ENCODE measurements around the gene FRMD4A. TPM values are rescaled to one million over a fixed set of nuclear protein-coding genes. Genes with fewer than 3 reads are reported as not detected.
"Not testable (repeated sequence)": the region's sequence is repeated elsewhere in the genome, so short reads cannot be mapped to it uniquely, and the experiment has no call there.

FRMD4A gene
- total RNA-seq, 1 experiment from 2014 or later, result 0.23 TPM

- peak; percentile 5 for DNase-seq (ENCODE audit: unreplicated experiment)
- ChIA-PET POLR2A (no interaction called here), CTCF (interaction anchor here (0.6 kb wide), 1 partner anchor 53 kb away, joined by 3 read pairs; no protein-coding TSS in a partner anchor)
- H3K27me3 Mint-ChIP-seq (ENCODE audit: insufficient read depth, unreplicated experiment), result no peaks in the 10 kb centered on the region
- TF ChIP-seq CTCF (IDR thresholded peaks at IDR 0.05; ENCODE audit: unreplicated experiment), result no peak
- no peaks in the 10 kb centered on the region for H3K9me3 Mint-ChIP-seq (ENCODE audit: unreplicated experiment)
- H3K4me1 Mint-ChIP-seq (ENCODE audit: insufficient read depth, unreplicated experiment), result peaks cover 17% of the 10 kb centered on the region
- BruUV-seq (replicated peaks), result no TSS peak
- intact Hi-C loops (cut with micrococcal nuclease), result no loop called here
- H3K27ac Mint-ChIP-seq (ENCODE audit: low read depth, unreplicated experiment), result no peak overlapping the region
- H3K4me3 Mint-ChIP-seq (ENCODE audit: unreplicated experiment), result no peak overlapping the region
- no peaks in the 10 kb centered on the region for H3K36me3 Mint-ChIP-seq (ENCODE audit: insufficient read depth, unreplicated experiment)
These were observed 614.3 kb downstream of the FRMD4A start for GRCh38 chr10:13716081-13717071.

DNA sequence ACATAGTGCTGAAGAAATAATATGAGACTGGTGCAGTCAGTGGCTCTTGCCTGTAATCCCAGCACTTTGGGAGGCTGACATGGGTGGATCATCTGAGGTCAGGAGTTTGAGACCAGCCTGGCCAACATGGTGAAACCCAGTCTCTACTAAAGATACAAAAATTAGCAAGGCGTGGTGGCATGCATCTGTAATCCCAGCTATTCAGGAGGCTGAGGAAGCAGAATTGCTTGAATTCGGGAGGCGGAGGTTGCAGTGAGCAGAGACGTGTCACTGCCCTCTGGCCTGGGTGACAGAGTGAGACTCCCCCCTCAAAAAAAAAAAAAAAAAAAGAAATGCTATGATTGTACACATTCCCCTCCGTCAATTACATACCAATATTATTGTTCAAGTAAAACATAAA, 615.1 kb downstream of the FRMD4A start:
- H3K27ac Mint-ChIP-seq (ENCODE audit: low read depth, unreplicated experiment); intact Hi-C loops (cut with micrococcal nuclease); POLR2A ChIA-PET; H3K4me3 Mint-ChIP-seq (ENCODE audit: unreplicated experiment); DNase-seq (ENCODE audit: unreplicated experiment); H3K9me3 Mint-ChIP-seq (ENCODE audit: unreplicated experiment); H3K27me3 Mint-ChIP-seq (ENCODE audit: insufficient read depth, unreplicated experiment); BruUV-seq (replicated peaks); H3K36me3 Mint-ChIP-seq (ENCODE audit: insufficient read depth, unreplicated experiment): not testable (repeated sequence)
- peaks cover 17% of the 10 kb centered on the region for H3K4me1 Mint-ChIP-seq (ENCODE audit: insufficient read depth, unreplicated experiment)
- CTCF ChIA-PET, result interaction anchor here (0.6 kb wide), 1 partner anchor 9 kb away, joined by 3 read pairs; no protein-coding TSS in a partner anchor

GRCh38 chr10:13715100-13715499, 615.6 kb downstream of the FRMD4A start:
- no TSS peak for BruUV-seq (replicated peaks)
- Mint-ChIP-seq H3K36me3 (ENCODE audit: insufficient read depth, unreplicated experiment) (no peaks in the 10 kb centered on the region), H3K4me3 (ENCODE audit: unreplicated experiment) (no peak overlapping the region), H3K4me1 (ENCODE audit: insufficient read depth, unreplicated experiment) (peaks cover 17% of the 10 kb centered on the region), H3K27me3 (ENCODE audit: insufficient read depth, unreplicated experiment) (no peaks in the 10 kb centered on the region), H3K9me3 (ENCODE audit: unreplicated experiment) (no peaks in the 10 kb centered on the region), H3K27ac (ENCODE audit: low read depth, unreplicated experiment) (no peak overlapping the region)
- TF ChIP-seq CTCF (IDR thresholded peaks at IDR 0.05; ENCODE audit: unreplicated experiment), result no peak
- CTCF ChIA-PET, result interaction anchor here (0.6 kb wide), 1 partner anchor 9 kb away, joined by 3 read pairs; no protein-coding TSS in a partner anchor
- intact Hi-C loops (cut with micrococcal nuclease), result no loop called here
- no peak for DNase-seq (ENCODE audit: unreplicated experiment)
- POLR2A ChIA-PET, result no interaction called here

DNA sequence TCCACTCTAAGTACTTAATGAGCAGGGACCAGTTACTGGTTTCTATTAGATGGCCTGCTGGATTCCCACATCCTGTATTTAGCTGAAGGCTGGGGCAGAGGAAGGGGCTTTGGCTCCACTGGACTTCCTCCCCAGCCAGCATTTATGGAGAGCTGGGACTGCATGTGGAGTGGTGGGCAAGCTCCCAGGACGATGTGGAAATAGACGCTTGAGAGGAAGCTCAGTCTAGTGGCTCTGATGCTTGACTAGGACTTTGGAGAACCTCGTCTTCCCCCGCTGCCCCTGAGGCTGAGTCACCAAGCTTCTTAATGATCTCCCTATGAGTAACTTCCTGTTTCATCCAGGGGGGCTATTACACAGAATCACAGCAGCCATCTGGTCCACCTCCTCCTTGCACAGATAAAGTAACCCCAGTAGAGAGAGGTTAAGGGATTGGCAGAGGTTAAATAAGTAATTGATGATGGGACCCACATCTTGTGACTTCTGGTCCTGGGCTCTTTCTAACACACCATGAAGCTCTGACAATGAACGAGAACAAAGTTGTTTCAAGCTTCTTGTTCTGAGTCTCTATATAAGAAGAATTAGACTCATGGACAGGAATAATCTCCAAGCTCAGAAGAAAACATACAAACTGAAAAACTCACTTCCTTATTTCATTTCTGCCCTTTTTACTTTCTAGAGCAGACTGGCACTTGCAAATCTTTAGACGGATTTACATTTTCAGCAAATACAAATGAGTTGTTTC, 617.7 kb downstream of the FRMD4A start:
- no peaks in the 10 kb centered on the region for H3K9me3 Mint-ChIP-seq (ENCODE audit: unreplicated experiment)
- no TSS peak for BruUV-seq (replicated peaks)
- ChIA-PET CTCF (interaction anchor here (0.5 to 1.2 kb wide), 3 partner anchors 15 to 99 kb away, joined by 3 to 7 read pairs (median 3); no protein-coding TSS in a partner anchor), POLR2A (no interaction called here)
- no peak overlapping the region for H3K4me3 Mint-ChIP-seq (ENCODE audit: unreplicated experiment)
- DNase-seq (ENCODE audit: unreplicated experiment), result peak; percentile 90
- no peak for TF ChIP-seq CTCF (IDR thresholded peaks at IDR 0.05; ENCODE audit: unreplicated experiment)
- H3K27ac Mint-ChIP-seq (ENCODE audit: low read depth, unreplicated experiment), result peak overlapping the region; percentile 27
- intact Hi-C loops (cut with micrococcal nuclease), result no loop called here
- no peaks in the 10 kb centered on the region for H3K27me3 Mint-ChIP-seq (ENCODE audit: insufficient read depth, unreplicated experiment)
- no peaks in the 10 kb centered on the region for H3K36me3 Mint-ChIP-seq (ENCODE audit: insufficient read depth, unreplicated experiment)
- peaks cover 15% of the 10 kb centered on the region for H3K4me1 Mint-ChIP-seq (ENCODE audit: insufficient read depth, unreplicated experiment)

Data from MCF 10A (cell line).